Skeletal muscle tissue (tissue), 4 donors: ENCODE measurements around the gene AKAIN1. TPM values are rescaled to one million over a fixed set of nuclear protein-coding genes. Genes with fewer than 3 reads are reported as not detected.

Experiments used
- H3K27ac ChIP-seq: one replicate; pipeline ENCODE4 v1.7.0; 2013; ENCODE audit warnings: mild to moderate bottlenecking, low read depth, low read length, inconsistent platforms
- H3K27me3 ChIP-seq, 3 donors: one replicate each; pipeline ENCODE4 v1.7.0; 2013; ENCODE audit warnings: low read length in 3 of 3; ENCODE audit not compliant: control insufficient read depth in 3 of 3, insufficient read depth in 3 of 3
- H3K36me3 ChIP-seq, 3 donors: one replicate each; pipeline ENCODE4 v1.7.0; 2013; ENCODE audit warnings: low read length in 3 of 3; ENCODE audit not compliant: control insufficient read depth in 3 of 3, insufficient read depth in 3 of 3
- H3K4me1 ChIP-seq, 3 donors: one replicate each; pipeline ENCODE4 v1.7.0; 2013; ENCODE audit warnings: low read length in 3 of 3, mild to moderate bottlenecking in 3 of 3; ENCODE audit not compliant: control insufficient read depth in 3 of 3, insufficient read depth in 3 of 3
- H3K4me3 ChIP-seq, 3 donors: one replicate each; pipeline ENCODE4 v1.7.0; 2013; ENCODE audit warnings: low read length in 3 of 3
- H3K9ac ChIP-seq, 3 donors: one replicate each; pipeline ENCODE4 v1.7.0; 2013; ENCODE audit warnings: low read length in 3 of 3, mild to moderate bottlenecking in 3 of 3, moderate library complexity in 2 of 3, low read depth in 1 of 3
- H3K9me3 ChIP-seq, 3 donors: one replicate each; pipeline ENCODE4 v1.7.0; 2013; ENCODE audit warnings: low read length in 3 of 3; ENCODE audit not compliant: control insufficient read depth in 3 of 3
- total RNA-seq: library from RNA; depleted of rRNA; stranded (reverse); fragments of >200 nt; gene quantifications from one replicate; pipeline ENCODE4 v1.2.3, GENCODE V29; 2014
- donor health status: Osteomylitis.

Gene AKAIN1
- total RNA-seq, 1 donor from 2014 or later: not detected

DNA sequence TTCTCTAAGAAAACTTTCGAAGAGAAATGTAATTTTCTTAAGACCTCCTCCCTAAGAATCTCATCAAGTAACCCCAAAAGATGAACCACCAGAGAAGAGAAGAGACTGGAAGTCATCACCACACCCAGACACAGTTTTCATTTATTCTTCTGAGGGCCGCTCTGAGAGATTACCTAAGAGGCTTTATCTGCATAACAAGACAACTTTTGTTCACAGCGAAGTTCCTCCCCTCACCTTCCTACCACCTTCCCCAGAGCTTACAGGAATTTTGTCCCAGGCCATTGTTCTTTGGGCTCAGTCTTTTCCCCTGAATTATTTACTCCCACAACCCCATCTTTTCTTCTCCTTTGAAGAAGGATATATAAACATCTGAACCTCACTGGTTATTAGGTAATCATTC, 92.8 kb downstream of the AKAIN1 start:
- Histone ChIP-seq H3K9me3 (no peaks in the 10 kb centered on the region), H3K9ac (no peak overlapping the region), H3K27ac (no peak overlapping the region), H3K4me3 (no peak overlapping the region), H3K36me3 (no peaks in the 10 kb centered on the region), H3K27me3 (no peaks in the 10 kb centered on the region), H3K4me1 (no peaks in the 10 kb centered on the region)

DNA sequence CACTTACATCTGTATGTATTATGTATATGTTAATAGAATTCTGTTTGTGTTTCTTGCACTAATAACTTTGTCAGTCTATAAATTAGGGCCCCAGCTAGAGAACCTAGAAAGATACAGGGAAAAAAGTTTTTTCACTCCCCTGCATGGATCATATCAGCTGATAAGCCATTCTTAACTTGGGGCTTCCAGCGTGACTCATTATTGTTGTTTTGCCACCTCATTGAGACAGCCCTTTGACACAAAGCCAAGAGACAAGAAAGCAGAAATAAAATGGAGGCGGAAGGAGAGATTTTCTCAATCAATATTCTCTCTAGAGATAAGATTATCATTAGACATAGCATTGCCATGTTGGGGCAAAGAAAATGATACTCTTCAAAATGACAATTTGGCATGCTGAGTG, 93.4 kb downstream of the AKAIN1 start:
- Histone ChIP-seq H3K36me3 (no peaks in the 10 kb centered on the region), H3K27me3 (no peaks in the 10 kb centered on the region), H3K27ac (no peak overlapping the region), H3K9ac (no peak overlapping the region), H3K4me3 (no peak overlapping the region), H3K4me1 (no peaks in the 10 kb centered on the region), H3K9me3 (no peaks in the 10 kb centered on the region)

DNA sequence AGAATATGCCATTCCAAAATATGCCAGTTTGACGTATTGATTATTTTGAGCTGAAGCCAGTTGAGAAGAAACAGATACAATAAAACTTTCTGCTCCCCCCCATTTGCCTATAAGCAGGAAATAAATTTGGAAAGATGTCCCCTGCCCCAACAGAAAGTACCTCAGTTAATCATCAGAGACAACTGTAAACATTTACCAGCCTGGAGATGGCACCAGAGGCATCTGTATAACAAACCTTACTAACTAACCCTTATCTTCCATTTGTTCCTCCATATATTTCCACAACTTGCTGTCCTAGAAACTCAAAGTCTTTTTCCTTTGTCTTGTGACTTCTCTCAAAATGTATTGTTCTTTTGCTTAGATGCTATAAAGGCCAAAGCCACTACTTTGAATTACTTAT, 93.8 kb downstream of the AKAIN1 start:
- H3K27me3 ChIP-seq: no peaks in the 10 kb centered on the region

DNA sequence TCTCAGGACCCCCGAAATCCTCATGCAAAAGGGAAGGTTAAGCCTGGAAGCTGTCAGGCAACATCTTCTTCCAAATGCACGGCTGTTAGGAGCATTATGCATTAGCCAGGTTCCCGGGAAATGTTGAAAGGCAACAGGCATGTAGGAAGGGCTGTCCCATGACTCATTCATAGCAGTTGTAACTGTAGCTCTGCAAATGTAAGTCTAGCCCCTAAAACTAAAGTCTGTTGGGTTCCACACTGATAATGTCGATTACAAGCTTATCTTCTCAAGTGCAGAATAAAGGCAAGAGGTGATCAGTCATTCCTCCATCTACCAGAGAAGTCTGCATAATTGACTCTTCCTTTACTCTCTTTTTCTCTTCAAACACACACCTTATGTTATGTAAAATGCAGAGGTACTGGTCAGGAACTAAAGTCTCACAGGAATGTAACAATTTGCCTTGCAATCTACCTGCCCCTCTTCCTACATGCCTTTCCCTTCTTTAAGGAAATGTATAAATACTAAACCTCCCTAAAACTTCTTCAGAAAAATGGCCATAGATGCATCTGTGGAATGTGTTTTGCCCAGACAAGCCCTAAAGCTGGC, 99.8 kb downstream of the AKAIN1 start:
- H3K36me3 ChIP-seq: no peaks in the 10 kb centered on the region
- no peak overlapping the region for H3K27ac ChIP-seq
- no peak overlapping the region for H3K9ac ChIP-seq
- no peaks in the 10 kb centered on the region for H3K27me3 ChIP-seq
- H3K4me1 ChIP-seq: no peaks in the 10 kb centered on the region
- H3K9me3 ChIP-seq: no peaks in the 10 kb centered on the region
- H3K4me3 ChIP-seq: no peak overlapping the region

More for the DNA sequence above, 93.8 kb downstream of the AKAIN1 start:
- Histone ChIP-seq H3K9ac (no peak overlapping the region), H3K4me1 (no peaks in the 10 kb centered on the region), H3K36me3 (no peaks in the 10 kb centered on the region), H3K27ac (no peak overlapping the region), H3K9me3 (no peaks in the 10 kb centered on the region), H3K4me3 (no peak overlapping the region)

DNA sequence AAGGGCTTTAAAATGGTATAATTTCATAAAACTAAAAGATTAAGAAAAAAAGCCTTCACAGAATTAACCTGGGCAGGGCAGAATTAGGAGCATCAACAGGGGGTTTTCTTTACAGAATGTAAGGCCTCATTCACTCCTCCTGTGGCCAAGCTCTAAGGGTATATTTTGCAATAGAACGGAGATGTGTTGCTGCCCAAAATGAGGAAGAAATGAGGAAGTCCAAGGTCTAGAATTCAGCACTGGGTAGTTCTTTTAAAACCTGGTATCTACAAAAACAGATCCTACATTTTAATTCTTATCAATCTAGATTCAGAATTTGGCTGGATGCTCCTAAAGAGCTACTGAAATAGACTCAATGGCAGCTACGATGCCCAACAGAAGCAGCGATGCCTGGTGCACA, 101.8 kb downstream of the AKAIN1 start:
- Histone ChIP-seq H3K4me3 (no peak overlapping the region), H3K9ac (no peak overlapping the region), H3K36me3 (no peaks in the 10 kb centered on the region), H3K4me1 (no peaks in the 10 kb centered on the region), H3K27me3 (no peaks in the 10 kb centered on the region), H3K27ac (no peak overlapping the region), H3K9me3 (no peaks in the 10 kb centered on the region)

DNA sequence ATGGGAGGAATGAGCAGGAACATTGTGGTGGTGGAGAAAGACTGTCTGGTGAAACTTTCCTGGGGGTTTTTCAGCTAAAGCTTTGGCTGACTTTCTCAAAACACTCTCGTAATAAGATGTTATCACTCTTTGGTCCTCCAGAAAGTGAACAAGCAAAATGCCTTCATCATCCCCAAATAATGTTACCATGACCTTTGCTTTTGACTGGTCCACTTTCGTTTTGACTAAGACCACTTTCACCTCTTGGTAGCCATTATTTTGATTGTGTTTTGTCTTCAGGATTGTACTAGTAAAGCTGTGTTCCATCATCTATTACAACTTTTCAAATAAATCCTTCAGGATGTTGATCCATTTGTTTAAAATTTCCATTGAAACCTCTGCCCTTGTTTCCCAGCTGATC, 103.2 kb downstream of the AKAIN1 start:
- no peaks in the 10 kb centered on the region for H3K9me3 ChIP-seq
- no peak overlapping the region for H3K4me3 ChIP-seq
- H3K36me3 ChIP-seq: no peaks in the 10 kb centered on the region
- no peak overlapping the region for H3K9ac ChIP-seq
- no peaks in the 10 kb centered on the region for H3K4me1 ChIP-seq
- H3K27ac ChIP-seq: no peak overlapping the region
- no peaks in the 10 kb centered on the region for H3K27me3 ChIP-seq

Other genes starting within 250 kb of the AKAIN1 start
- gene ZBTB14, start 98.5 kb upstream of the AKAIN1 start, total RNA-seq: 6.8 TPM